ENCODE data around the gene RARRES1. TPM values are rescaled to one million over a fixed set of nuclear protein-coding genes. Genes with fewer than 3 reads are reported as not detected.

The RARRES1 gene
- total RNA-seq, 1 experiment from 2014 or later = 0.20 TPM

DNA sequence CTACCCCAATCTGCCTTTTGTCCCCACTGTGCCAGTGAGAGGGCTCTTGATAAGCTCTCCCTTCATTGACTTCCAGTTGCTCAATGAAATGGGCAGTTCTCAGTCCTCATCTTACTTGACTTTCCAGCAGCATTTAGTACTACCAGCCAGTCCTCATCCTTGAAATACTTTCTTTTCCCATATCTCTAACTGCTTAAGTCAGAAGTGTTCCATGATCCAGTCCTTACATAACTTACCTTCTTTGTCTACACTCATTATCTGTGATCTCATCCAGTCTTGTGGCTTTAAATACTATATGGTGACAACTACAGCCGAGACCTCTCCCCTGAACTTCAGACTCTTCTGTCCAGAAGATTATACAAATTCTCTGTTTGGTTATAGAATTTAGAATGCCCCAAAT is 28.7 kb downstream of the RARRES1 start:
- Histone ChIP-seq H3K4me1 (ENCODE audit: control insufficient read depth in 1 of 2, insufficient read depth in 2 of 2, low read length in 2 of 2) (no peaks in the 10 kb centered on the region), H3K79me2 (ENCODE audit: insufficient read depth, low read length) (peaks cover 8% of the 10 kb centered on the region; the same call in 1 of the 2 replicates), H3K9me2 (ENCODE audit: insufficient read depth) (no peaks in the 10 kb centered on the region), H3K4me3 (replicated peaks in 1 of 2; ENCODE audit: low read depth in 1 of 2, low read length in 2 of 2) (no peak overlapping the region), H3K4me2 (ENCODE audit: low read length) (no peak overlapping the region), H2AFZ (ENCODE audit: low read depth, low read length, poor library complexity, severe bottlenecking) (no peak overlapping the region), H4K20me1 (ENCODE audit: insufficient read depth) (no peaks in the 10 kb centered on the region), H3K9ac (ENCODE audit: low read length) (no peak overlapping the region), H3K36me3 (ENCODE audit: control insufficient read depth in 1 of 2, insufficient read depth in 2 of 2, low read length in 2 of 2) (peaks cover 0 to 4% of the 10 kb centered on the region in 2 experiments; a peak in 1 of 4 replicates), H3K27me3 (ENCODE audit: insufficient read depth, low read length) (no peaks in the 10 kb centered on the region), H3K27ac (ENCODE audit: low read depth, low read length) (no peak overlapping the region), H3K9me3 (ENCODE audit: control insufficient read depth in 1 of 2, insufficient read depth in 1 of 2, low read depth in 1 of 2, low read length in 2 of 2) (no peaks in the 10 kb centered on the region)
- no TSS peak for BruUV-seq (replicated peaks)
- TF ChIP-seq CEBPB (IDR thresholded peaks at IDR 0.05; ENCODE audit: low read depth) (no peak), RAD21 (IDR thresholded peaks at IDR 0.05; ENCODE audit: low read depth) (no peak), POLR2AphosphoS5 (IDR thresholded peaks at IDR 0.05; ENCODE audit: low read depth, low read length) (no peak), ZBTB33 (IDR thresholded peaks at IDR 0.05; ENCODE audit: extremely low read depth, insufficient replicate concordance, low read length) (no peak), YY1 (IDR thresholded peaks at IDR 0.05; ENCODE audit: extremely low read depth, insufficient replicate concordance, low read depth, low read length) (no peak), POLR2A (IDR thresholded peaks at IDR 0.05; ENCODE audit: borderline replicate concordance, extremely low read depth, insufficient read depth, insufficient read length) (no peak), ZNF274 (IDR thresholded peaks at IDR 0.05; ENCODE audit: low read depth, low read length) (no peak), CBX3 (IDR thresholded peaks at IDR 0.05; ENCODE audit: low read depth) (no peak), REST (IDR thresholded peaks at IDR 0.05; ENCODE audit: low read depth) (no peak), EGR1 (IDR thresholded peaks at IDR 0.05; ENCODE audit: low read depth) (no peak), JUND (IDR thresholded peaks at IDR 0.05) (no peak)
- ChIA-PET POLR2A (interaction anchor here (0.9 kb wide), 1 partner anchor 10 kb away, joined by 4 read pairs; no protein-coding TSS in a partner anchor), RAD21 (ENCODE audit: low non-redundant PET in 1 of 2, low total read pairs in 2 of 2, uncharacterized antibody in 2 of 2, unreplicated experiment in 2 of 2) (no interaction called here), CTCF (no interaction called here)
- no peak for DNase-seq (ENCODE audit: low read depth, low spot score)
- ATAC-seq = no peak
- intact Hi-C loops (cut with micrococcal nuclease) = no loop called here

Data from HCT116 (cell line).